ENCODE results near the gene ZCCHC10. TPM values are rescaled to one million over a fixed set of nuclear protein-coding genes. Genes with fewer than 3 reads are reported as not detected.
"Not testable (repeated sequence)": the region's sequence is repeated elsewhere in the genome, so short reads cannot be mapped to it uniquely, and the experiment has no call there.

Gene ZCCHC10
- total and polyA plus RNA-seq, 2 experiments from 2014 or later = 30.7 to 33.0 TPM

DNA sequence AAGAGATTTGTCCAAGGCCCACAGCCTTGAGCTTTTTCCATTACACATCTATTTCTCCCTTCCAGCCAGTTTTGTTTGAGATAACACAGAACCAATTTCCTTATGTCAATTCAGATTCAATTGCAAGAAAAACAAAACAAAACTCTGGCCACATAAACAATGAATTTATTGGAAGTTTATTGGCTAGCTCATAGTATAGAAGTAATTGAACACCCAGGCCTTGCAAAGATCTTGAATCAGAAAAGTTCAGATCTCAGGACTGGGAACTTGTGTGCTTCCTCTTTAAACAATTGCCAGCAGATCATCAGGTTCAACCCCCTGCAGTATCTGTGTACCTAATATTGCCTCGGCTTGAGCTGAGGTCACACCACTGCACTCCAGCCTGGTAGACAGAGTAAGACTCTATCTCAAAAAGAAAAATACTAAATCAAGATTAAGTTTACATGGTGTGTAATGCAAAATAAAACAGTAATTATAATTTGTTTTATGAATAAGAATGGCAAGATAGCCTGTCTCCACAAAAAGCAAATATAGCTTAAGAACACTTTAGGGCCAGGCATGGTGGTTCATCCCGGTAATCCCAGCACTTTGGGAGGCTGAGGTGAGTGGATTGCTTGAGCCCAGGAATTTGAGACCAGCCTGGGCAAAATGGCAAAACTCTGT lies 4.1 kb upstream of the ZCCHC10 start:
- Histone ChIP-seq H3K9me2 (replicated peaks; ENCODE audit: insufficient read depth) (no peaks in the 10 kb centered on the region), H3K36me3 (replicated peaks; ENCODE audit: insufficient read depth, low read depth) (no peaks in the 10 kb centered on the region), H3K79me2 (no peaks in the 10 kb centered on the region), H3K27ac (peak overlapping the region; percentile 1), H3K9me3 (ENCODE audit: low read depth) (no peaks in the 10 kb centered on the region), H2AFZ (no peak overlapping the region), H3K27me3 (no peaks in the 10 kb centered on the region), H3K4me1 (ENCODE audit: insufficient read depth) (peaks cover 10% of the 10 kb centered on the region), H3K4me3 (no peak overlapping the region), H3K4me2 (no peak overlapping the region), H4K20me1 (ENCODE audit: insufficient read depth, poor library complexity, severe bottlenecking) (no peaks in the 10 kb centered on the region)
- 49% methylated on average over 2 of the region's 2 CpGs for WGBS (ENCODE audit: low lambda C conversion rate, missing lambda C conversion rate)
- DNase-seq (ENCODE audit: low spot score) = no peak
- no peak for TF ChIP-seq EZH2phosphoT487 (IDR thresholded peaks at IDR 0.05; ENCODE audit: low read depth, severe bottlenecking, unreplicated experiment)
- TF ChIP-seq EZH2 (IDR thresholded peaks at IDR 0.05; ENCODE audit: borderline replicate concordance) = no peak
- TF ChIP-seq CTCF (IDR thresholded peaks at IDR 0.05; ENCODE audit: poor library complexity) = no peak

DNA sequence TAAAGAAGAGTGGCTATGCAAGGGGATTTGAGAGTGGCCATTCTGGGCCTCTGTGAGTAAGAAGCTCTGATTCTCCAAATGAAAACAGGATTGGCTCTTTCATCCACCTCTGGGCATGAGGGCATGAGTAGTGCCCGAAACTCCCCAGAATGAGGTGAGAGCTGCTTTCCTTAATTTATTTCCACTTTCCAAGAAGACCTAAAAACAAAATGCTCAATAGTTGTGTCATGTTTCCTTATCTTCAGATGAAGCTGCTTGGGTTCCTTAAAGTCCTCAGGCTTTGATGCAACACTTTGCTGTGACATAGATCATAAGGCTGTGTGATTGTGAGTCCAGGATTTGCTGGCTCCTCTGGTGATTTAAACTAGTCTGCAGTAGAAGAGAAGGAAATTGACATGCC lies 3.1 kb upstream of the ZCCHC10 start:
- Histone ChIP-seq H4K20me1 (ENCODE audit: insufficient read depth, poor library complexity, severe bottlenecking) (no peaks in the 10 kb centered on the region), H3K79me2 (peaks cover 8% of the 10 kb centered on the region), H3K4me2 (no peak overlapping the region), H3K27ac (peak overlapping the region; percentile 26), H3K27me3 (no peaks in the 10 kb centered on the region), H3K9me2 (replicated peaks; ENCODE audit: insufficient read depth) (no peaks in the 10 kb centered on the region), H3K9me3 (ENCODE audit: low read depth) (no peaks in the 10 kb centered on the region), H3K4me1 (ENCODE audit: insufficient read depth) (peaks cover 15% of the 10 kb centered on the region), H3K4me3 (no peak overlapping the region), H3K36me3 (replicated peaks; ENCODE audit: insufficient read depth, low read depth) (no peaks in the 10 kb centered on the region), H2AFZ (no peak overlapping the region)
- no peak for TF ChIP-seq EZH2 (IDR thresholded peaks at IDR 0.05; ENCODE audit: borderline replicate concordance)
- TF ChIP-seq CTCF (IDR thresholded peaks at IDR 0.05; ENCODE audit: poor library complexity) = no peak
- no peak for TF ChIP-seq EZH2phosphoT487 (IDR thresholded peaks at IDR 0.05; ENCODE audit: low read depth, severe bottlenecking, unreplicated experiment)
- no peak for DNase-seq (ENCODE audit: low spot score)
- WGBS (ENCODE audit: low lambda C conversion rate, missing lambda C conversion rate) = 100% methylated on average over 1 of the region's 1 CpG

GRCh38 chr5:133026664-133027153 lies 360 bp upstream of the ZCCHC10 start:
- peak overlapping the region; percentile 10 for H3K4me3 ChIP-seq
- H3K9me3 ChIP-seq (ENCODE audit: low read depth) = no peaks in the 10 kb centered on the region
- peak overlapping the region; percentile 70 for H3K4me2 ChIP-seq
- H3K79me2 ChIP-seq = peaks cover 35% of the 10 kb centered on the region
- TF ChIP-seq EZH2 (IDR thresholded peaks at IDR 0.05; ENCODE audit: borderline replicate concordance) = no peak
- TF ChIP-seq EZH2phosphoT487 (IDR thresholded peaks at IDR 0.05; ENCODE audit: low read depth, severe bottlenecking, unreplicated experiment) = no peak
- no peak for TF ChIP-seq CTCF (IDR thresholded peaks at IDR 0.05; ENCODE audit: poor library complexity)
- H3K9me2 ChIP-seq (replicated peaks; ENCODE audit: insufficient read depth) = no peaks in the 10 kb centered on the region
- peak overlapping the region; percentile 75 for H2AFZ ChIP-seq
- 23% methylated on average over 8 of the region's 15 CpGs for WGBS (ENCODE audit: low lambda C conversion rate, missing lambda C conversion rate)
- no peaks in the 10 kb centered on the region for H3K27me3 ChIP-seq
- no peaks in the 10 kb centered on the region for H3K36me3 ChIP-seq (replicated peaks; ENCODE audit: insufficient read depth, low read depth)
- no peak for DNase-seq (ENCODE audit: low spot score)
- H3K27ac ChIP-seq = peak overlapping the region; percentile 83
- no peaks in the 10 kb centered on the region for H4K20me1 ChIP-seq (ENCODE audit: insufficient read depth, poor library complexity, severe bottlenecking)
- H3K4me1 ChIP-seq (ENCODE audit: insufficient read depth) = peaks cover 9% of the 10 kb centered on the region

- not testable (repeated sequence) for H3K9me2 ChIP-seq (replicated peaks; ENCODE audit: insufficient read depth); H3K27ac ChIP-seq; H4K20me1 ChIP-seq (ENCODE audit: insufficient read depth, poor library complexity, severe bottlenecking); H3K4me3 ChIP-seq; H3K4me2 ChIP-seq; H3K9me3 ChIP-seq (ENCODE audit: low read depth); DNase-seq (ENCODE audit: low spot score); H3K4me1 ChIP-seq (ENCODE audit: insufficient read depth); H2AFZ ChIP-seq; H3K27me3 ChIP-seq; H3K36me3 ChIP-seq (replicated peaks; ENCODE audit: insufficient read depth, low read depth)
- WGBS (ENCODE audit: low lambda C conversion rate, missing lambda C conversion rate) = 89% methylated on average over 7 of the region's 7 CpGs
- peaks cover 85% of the 10 kb centered on the region for H3K79me2 ChIP-seq
Measured at GRCh38 chr5:133019471-133019870, 6.9 kb downstream of the ZCCHC10 start.

Measured in hepatocyte (in vitro differentiated cells).